ENCODE results near the gene RGS4.
"Not testable (repeated sequence)": the region's sequence is repeated elsewhere in the genome, so short reads cannot be mapped to it uniquely, and the experiment has no call there.

Gene RGS4

DNA sequence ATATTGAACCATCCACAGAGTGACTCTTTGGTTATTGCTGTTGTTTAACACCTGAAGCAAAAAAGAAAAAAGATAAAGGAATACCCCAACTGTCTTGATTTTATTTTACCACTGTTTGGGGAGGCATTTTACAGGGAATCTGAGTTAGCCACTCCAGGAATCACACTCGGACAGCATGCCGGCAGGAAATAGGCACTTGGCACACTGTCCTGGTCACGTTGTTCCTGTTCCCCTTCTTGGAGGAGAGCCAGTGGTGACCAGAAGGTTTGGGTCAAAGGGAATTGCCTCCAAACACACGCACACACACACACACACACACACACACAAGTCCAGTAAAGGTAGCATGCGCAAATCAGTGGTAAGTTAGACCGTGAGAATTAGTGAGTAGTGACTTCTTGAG, 13.8 kb downstream of the RGS4 start:
- TF ChIP-seq FOXM1 (IDR thresholded peaks at IDR 0.05; ENCODE audit: borderline replicate concordance) (no peak), TARDBP (IDR thresholded peaks at IDR 0.05) (no peak), ELF4 (IDR thresholded peaks at IDR 0.05) (no peak), LEF1 (IDR thresholded peaks at IDR 0.05; ENCODE audit: borderline replicate concordance) (no peak), CTBP1 (IDR thresholded peaks at IDR 0.05; ENCODE audit: borderline replicate concordance) (no peak), ARNT (IDR thresholded peaks at IDR 0.05) (no peak), SP1 (IDR thresholded peaks at IDR 0.05) (no peak), L3MBTL2 (conservative IDR thresholded peaks at IDR 0.05) (no peak), FOXA1 (IDR thresholded peaks at IDR 0.05) (no peak), HDGF (IDR thresholded peaks at IDR 0.05; ENCODE audit: borderline replicate concordance) (no peak), ZNF384 (IDR thresholded peaks at IDR 0.05) (no peak), SUZ12 (IDR thresholded peaks at IDR 0.05) (no peak), BHLHE40 (IDR thresholded peaks at IDR 0.05; ENCODE audit: borderline replicate concordance) (no peak), FOXK2 (IDR thresholded peaks at IDR 0.05) (no peak)
- TF ChIP-seq, protein P1, sequence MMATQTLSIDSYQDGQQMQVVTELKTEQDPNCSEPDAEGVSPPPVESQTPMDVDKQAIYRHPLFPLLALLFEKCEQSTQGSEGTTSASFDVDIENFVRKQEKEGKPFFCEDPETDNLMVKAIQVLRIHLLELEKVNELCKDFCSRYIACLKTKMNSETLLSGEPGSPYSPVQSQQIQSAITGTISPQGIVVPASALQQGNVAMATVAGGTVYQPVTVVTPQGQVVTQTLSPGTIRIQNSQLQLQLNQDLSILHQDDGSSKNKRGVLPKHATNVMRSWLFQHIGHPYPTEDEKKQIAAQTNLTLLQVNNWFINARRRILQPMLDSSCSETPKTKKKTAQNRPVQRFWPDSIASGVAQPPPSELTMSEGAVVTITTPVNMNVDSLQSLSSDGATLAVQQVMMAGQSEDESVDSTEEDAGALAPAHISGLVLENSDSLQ (IDR thresholded peaks at IDR 0.05): no peak
- DNase-seq (ENCODE audit: extremely low spot score): no peak
- POLR2A ChIA-PET: no interaction called here
- CTCF ChIA-PET: no interaction called here

DNA sequence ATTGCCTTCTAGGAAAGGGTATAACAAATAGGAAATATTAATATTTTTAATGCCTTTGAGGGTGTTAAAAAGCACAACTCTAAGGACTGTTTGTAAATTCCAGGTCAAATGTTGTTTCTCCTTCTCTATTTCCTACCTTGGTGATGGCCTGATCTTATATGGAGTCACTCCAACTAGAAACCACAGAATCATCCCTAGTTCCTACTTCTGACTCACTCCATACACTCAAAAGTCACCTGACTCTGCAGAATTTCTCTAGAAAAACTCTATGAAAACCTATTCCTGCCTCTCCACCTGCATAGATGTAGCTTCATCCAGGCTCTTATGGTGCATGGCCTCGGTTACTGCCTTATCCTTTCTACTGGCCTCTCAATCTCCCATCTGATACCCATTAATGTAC, 14.5 kb downstream of the RGS4 start:
- ChIA-PET POLR2A (no interaction called here), CTCF (no interaction called here)
- TF ChIP-seq L3MBTL2 (conservative IDR thresholded peaks at IDR 0.05) (no peak), FOXM1 (IDR thresholded peaks at IDR 0.05; ENCODE audit: borderline replicate concordance) (no peak)
- TF ChIP-seq, protein P1 (IDR thresholded peaks at IDR 0.05): no peak
- no peak for DNase-seq (ENCODE audit: extremely low spot score)

DNA sequence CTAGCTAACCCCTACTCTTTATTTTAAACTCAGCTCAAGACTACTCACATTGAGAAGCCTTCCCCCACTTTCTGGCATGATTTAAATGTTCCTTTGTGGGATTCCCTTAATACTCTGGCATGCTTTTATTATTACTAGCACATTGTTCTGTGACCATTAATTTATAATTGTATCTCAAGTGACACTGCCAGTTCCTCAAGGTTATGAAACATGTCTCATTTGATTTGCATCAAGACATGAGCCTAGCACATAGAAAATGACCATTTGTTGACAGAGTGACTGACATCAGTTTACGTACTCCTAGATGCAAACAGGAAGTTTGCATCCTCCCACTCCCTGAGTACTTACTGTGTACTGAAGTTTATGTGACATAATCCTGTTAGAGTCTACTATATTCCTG, 15.2 kb downstream of the RGS4 start:
- DNase-seq (ENCODE audit: extremely low spot score): no peak
- POLR2A ChIA-PET: no interaction called here
- no peak for TF ChIP-seq L3MBTL2 (conservative IDR thresholded peaks at IDR 0.05)
- TF ChIP-seq, protein P1 (IDR thresholded peaks at IDR 0.05): no peak
- CTCF ChIA-PET: no interaction called here

DNA sequence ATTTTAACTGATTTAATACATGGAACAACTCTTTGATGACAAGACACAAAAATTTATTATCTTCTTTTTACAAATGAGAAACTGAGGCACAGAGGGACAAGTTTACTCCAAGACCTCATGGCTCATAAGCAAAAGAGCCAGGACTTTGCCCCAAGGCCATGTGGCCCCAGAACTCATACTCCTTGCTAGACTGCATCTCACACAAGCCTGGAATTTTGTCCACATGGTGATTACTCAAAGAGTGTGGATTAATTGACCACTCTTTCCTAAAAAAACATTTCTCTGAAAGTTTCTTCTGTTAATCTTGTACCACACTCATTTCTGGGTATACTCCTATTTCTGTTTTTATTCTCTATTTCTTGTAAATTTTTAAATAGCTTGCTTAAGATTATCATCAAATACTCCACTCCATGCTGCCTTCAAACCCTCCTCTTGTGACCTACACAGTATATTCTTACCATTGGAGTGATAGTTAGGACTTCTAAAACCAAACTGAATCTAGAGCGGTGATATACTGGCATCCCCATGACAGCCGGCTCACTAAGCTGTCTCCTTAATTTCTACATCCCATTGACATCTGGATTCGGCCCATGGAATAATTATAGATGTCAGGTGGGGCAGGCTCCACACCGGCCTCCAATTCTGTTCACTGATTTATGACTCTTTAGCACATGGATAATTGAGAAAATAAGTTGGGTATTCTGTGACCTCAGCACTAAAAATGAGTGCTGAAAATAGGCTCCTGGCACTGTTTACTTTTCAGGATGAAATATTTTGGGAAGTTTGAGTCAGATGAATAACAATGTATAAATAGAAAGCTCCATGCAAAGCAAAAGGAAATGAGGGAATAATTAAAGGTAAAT, 16.1 kb downstream of the RGS4 start:
- ChIA-PET CTCF (interaction anchor here (1.5 kb wide), 1 partner anchor 207 kb away, joined by 3 read pairs; no protein-coding TSS in a partner anchor), POLR2A (no interaction called here)
- no peak for DNase-seq (ENCODE audit: extremely low spot score)
- TF ChIP-seq TARDBP (IDR thresholded peaks at IDR 0.05) (no peak), SUZ12 (IDR thresholded peaks at IDR 0.05) (no peak), FOXM1 (IDR thresholded peaks at IDR 0.05; ENCODE audit: borderline replicate concordance) (no peak), HDGF (IDR thresholded peaks at IDR 0.05; ENCODE audit: borderline replicate concordance) (no peak), L3MBTL2 (conservative IDR thresholded peaks at IDR 0.05) (no peak), NFRKB (IDR thresholded peaks at IDR 0.05) (no peak), FOXK2 (IDR thresholded peaks at IDR 0.05) (no peak), SP1 (IDR thresholded peaks at IDR 0.05) (no peak), ARNT (IDR thresholded peaks at IDR 0.05) (no peak), CTBP1 (IDR thresholded peaks at IDR 0.05; ENCODE audit: borderline replicate concordance) (no peak), ZNF384 (IDR thresholded peaks at IDR 0.05) (no peak), BHLHE40 (IDR thresholded peaks at IDR 0.05; ENCODE audit: borderline replicate concordance) (no peak), LEF1 (IDR thresholded peaks at IDR 0.05; ENCODE audit: borderline replicate concordance) (no peak), ELF4 (IDR thresholded peaks at IDR 0.05) (no peak), FOXA1 (IDR thresholded peaks at IDR 0.05) (no peak)
- TF ChIP-seq, protein P1 (IDR thresholded peaks at IDR 0.05): no peak

DNA sequence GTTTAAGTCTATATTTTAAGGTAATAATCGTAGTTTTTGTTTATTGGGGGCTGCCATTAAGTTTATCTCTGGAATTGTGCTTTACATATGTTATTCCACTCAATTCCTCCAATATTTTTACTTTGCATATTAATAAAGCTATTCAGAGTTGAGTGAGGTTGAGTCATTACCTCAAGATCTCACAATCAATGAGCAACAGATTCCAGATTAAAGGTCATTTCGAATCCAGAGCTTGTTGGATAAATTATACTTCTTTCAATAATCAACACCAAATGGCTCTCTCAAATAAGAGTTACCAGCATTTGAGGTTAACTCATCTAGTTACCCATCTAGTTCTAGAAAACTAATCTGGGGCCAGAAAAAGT, 16.7 kb downstream of the RGS4 start:
- no peak for DNase-seq (ENCODE audit: extremely low spot score)
- ChIA-PET CTCF (interaction anchor here (1.5 kb wide), 1 partner anchor 208 kb away, joined by 3 read pairs; no protein-coding TSS in a partner anchor), POLR2A (no interaction called here)
- TF ChIP-seq SUZ12 (IDR thresholded peaks at IDR 0.05) (no peak), BHLHE40 (IDR thresholded peaks at IDR 0.05; ENCODE audit: borderline replicate concordance) (no peak), FOXK2 (IDR thresholded peaks at IDR 0.05) (no peak), FOXA1 (IDR thresholded peaks at IDR 0.05) (no peak), TARDBP (IDR thresholded peaks at IDR 0.05) (no peak), SP1 (IDR thresholded peaks at IDR 0.05) (no peak), CTBP1 (IDR thresholded peaks at IDR 0.05; ENCODE audit: borderline replicate concordance) (no peak), L3MBTL2 (conservative IDR thresholded peaks at IDR 0.05) (no peak), HDGF (IDR thresholded peaks at IDR 0.05; ENCODE audit: borderline replicate concordance) (no peak), NFRKB (IDR thresholded peaks at IDR 0.05) (no peak), LEF1 (IDR thresholded peaks at IDR 0.05; ENCODE audit: borderline replicate concordance) (no peak), ARNT (IDR thresholded peaks at IDR 0.05) (no peak), FOXM1 (IDR thresholded peaks at IDR 0.05; ENCODE audit: borderline replicate concordance) (no peak), ZNF384 (IDR thresholded peaks at IDR 0.05) (no peak), ELF4 (IDR thresholded peaks at IDR 0.05) (no peak)
- TF ChIP-seq, protein P1 (IDR thresholded peaks at IDR 0.05): no peak

DNA sequence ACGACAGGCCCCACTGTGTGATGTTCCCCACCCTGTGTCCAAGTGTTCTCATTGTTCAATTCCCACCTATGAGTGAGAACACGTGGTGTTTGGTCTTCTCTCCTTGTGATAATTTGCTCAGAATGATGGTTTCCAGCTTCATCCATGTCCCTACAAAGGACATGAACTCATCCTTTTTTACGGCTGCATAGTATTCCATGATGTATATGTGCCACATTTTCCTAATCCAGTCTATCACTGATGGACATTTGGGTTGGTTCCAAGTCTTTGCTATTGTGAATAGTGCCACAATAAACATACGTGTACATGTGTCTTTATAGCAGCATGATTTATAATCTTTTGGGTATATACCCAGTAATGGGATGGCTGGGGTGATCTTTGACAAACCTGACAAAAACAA, 20.0 kb downstream of the RGS4 start:
- CTCF ChIA-PET; POLR2A ChIA-PET; DNase-seq (ENCODE audit: extremely low spot score): not testable (repeated sequence)

All from HEK293T (cell line).